GM19035 (cell line): Measurements from ENCODE around the gene CNBD2.
"Not testable (repeated sequence)": the region's sequence is repeated elsewhere in the genome, so short reads cannot be mapped to it uniquely, and the experiment has no call there.

Experiments
- ATAC-seq: cut with Tn5 transposase; IDR thresholded peaks from one replicate; pipeline ENCODE4 v1.9.1; 2021; ENCODE audit not compliant: unreplicated experiment

Gene CNBD2

DNA sequence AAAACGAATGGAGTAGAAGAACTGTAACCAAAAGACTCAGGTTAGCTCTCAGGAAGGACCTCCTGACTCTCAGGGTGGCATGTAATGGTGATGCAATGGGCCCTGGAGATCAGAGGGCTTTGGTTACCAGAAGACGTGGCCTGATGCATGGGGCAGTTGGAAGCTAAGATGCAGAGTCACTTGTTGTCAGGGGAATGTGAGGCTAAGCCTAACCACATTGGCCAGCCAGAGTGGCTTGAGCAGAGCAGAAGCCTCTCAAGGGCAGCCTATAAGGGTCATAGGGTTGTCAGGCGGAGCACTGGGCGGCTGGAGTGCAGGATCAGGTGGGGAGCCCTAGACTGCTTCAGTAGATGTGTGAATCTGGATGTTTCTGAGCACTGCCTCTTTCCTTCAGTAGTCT is 5.9 kb downstream of the CNBD2 start:
- ATAC-seq, result no peak

DNA sequence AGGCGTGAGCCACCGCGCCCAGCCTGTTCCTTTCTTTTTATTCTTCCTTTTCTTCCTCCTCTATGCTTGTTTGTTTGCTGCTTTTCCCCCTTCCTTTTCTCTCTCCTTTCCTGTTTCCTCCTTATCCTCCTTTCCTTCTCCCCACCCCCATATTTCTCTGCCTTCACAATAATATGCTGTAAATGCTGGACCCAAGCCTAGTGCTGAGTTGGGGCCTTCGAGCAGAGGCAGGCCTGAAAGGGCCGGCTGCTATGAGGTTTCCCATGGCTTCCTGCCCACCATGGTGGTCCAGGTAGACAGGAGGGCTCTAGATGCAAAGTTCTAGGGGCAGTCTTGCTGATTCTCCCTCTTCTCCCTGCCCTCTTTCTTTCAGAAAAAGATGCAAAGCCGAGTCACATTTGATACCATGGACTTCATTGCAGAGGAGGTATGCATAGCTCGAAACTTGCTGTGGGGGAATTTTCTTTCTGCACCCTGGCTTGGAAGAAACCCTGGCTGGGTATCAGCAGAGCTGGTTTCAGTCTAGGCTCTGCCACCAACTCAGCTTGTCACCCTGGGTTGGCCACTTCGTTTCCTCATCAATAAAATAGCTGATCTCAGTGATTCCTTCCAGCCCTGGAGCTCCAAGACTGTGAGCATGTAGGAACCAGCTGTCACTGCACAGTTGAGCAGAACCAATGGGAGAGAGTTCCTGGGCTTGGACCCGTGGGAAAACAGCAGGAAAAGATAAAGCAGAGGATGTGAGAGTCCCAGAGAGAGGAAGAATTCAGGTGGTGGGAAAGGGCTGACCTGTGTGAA is 7.4 kb downstream of the CNBD2 start:
- no peak for ATAC-seq

- ATAC-seq, result no peak
Observed at GRCh38 chr20:35978041-35978513, 9.7 kb downstream of the CNBD2 start.

DNA sequence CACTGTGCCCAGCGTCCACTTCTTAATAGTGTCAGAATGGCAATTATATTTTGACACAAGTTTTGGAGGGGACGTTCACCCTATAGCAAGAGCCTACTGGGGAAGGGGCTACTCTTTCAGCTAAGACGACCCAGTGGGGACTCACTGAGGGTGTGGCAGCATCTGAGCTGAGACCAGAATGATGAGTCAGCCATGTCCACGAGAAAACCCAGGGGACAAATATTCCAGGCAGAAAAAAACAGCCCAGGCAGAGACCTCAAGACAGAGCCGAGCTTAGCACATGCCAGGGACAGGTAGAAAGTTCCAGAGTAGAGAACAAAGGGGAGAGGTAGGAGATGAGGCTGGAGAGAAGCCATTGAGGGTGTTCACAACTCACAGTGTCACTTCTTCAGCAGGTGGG is 11.2 kb downstream of the CNBD2 start:
- no peak for ATAC-seq

- ATAC-seq, result no peak
Observed at GRCh38 chr20:35981969-35982368, 13.6 kb downstream of the CNBD2 start.

DNA sequence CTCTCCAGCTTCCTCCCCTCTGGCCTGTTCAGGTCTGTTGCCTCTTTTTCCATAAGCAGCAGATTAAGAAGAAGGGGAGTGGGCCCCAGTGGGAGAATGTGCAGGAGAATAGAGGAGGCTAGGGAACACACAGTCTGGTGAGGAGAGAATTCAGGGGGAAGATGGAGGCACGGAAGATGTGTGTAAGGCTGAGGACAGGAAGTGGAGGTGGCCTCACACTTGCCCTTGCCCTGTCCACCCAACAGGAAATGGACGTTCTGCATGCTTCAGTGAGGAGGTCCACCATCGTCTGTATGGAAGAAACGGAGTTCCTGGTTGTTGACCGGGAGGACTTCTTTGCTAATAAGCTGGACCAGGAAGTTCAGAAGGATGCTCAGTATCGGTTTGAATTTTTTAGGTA is 16.0 kb downstream of the CNBD2 start:
- ATAC-seq, result no peak

GRCh38 chr20:35985806-35986205 is 17.4 kb downstream of the CNBD2 start:
- ATAC-seq, result no peak

- no peak for ATAC-seq
Observed at GRCh38 chr20:35988910-35989463, 20.6 kb downstream of the CNBD2 start.

GRCh38 chr20:35991142-35991771 is 22.9 kb downstream of the CNBD2 start:
- no peak for ATAC-seq

GRCh38 chr20:35992713-35993335 is 24.4 kb downstream of the CNBD2 start:
- ATAC-seq, result no peak

GRCh38 chr20:35994994-35995453 is 26.6 kb downstream of the CNBD2 start:
- ATAC-seq, result no peak

DNA sequence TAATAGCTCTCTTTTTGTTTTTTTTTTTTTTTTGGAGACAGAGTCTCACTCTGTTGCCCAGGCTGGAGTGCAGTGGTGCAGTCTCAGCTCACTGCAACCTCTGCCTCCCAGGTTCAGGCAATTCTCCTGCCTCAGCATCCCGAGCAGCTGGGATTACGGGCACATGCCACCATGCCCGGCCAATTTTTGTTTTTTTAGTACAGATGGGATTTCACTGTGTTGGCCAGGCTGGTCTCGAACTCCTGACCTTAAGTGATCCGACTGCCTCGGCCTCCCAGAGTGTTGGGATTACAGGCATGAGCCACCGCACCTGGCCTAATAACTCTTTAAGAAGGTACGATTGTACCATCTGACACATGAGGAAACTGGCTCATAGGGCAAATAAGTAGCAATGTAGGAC is 28.1 kb downstream of the CNBD2 start:
- ATAC-seq, result not testable (repeated sequence)

- ATAC-seq, result not testable (repeated sequence)
Observed at GRCh38 chr20:36001331-36001730, 32.9 kb downstream of the CNBD2 start.

- ATAC-seq, result no peak
Observed at GRCh38 chr20:36002855-36003254, 34.5 kb downstream of the CNBD2 start.

GRCh38 chr20:36004045-36004444 is 35.7 kb downstream of the CNBD2 start:
- ATAC-seq, result no peak

GRCh38 chr20:36008461-36009035 is 40.2 kb downstream of the CNBD2 start:
- ATAC-seq, result no peak

DNA sequence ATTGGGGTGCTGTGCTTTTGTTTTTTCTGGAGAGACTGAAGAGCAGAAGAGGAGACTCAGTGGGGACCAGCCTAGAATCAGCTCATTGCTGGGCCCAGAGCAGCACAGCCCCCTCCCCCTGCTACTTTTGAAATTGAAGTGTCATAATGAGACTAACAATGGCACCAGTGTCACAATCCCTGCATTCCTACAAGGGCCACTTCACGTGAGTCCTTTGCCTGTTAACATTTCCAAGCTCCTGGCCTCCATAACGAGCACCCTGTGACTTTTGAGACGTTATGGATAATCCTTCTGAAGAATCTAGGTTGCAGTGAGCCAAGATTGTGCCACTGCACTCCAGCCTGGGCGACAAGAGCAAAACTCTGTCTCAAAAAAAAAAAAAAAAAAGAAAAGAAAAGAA is 41.7 kb downstream of the CNBD2 start:
- ATAC-seq, result no peak

DNA sequence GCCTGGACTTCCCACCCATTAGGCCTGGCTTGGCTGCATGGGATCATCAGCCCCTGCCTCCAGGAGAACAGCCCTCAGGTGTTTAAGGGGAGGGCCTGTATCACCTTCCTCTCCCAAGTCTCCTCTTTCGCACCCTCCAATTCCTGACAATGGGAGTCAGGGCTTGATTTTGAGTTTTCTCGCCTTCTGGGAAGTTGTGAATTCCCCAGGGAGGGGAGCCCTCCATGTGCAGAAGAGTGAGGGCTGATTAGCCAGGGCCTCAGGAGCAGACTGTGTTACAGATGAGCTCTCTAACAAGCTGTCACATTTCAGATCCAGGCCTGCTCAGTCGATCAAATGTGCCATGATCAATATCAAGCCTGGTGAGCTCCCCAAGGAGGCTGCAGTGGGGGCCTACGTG is 42.4 kb downstream of the CNBD2 start:
- no peak for ATAC-seq

- ATAC-seq, result no peak
Observed at GRCh38 chr20:36015806-36016403, 47.5 kb downstream of the CNBD2 start.

DNA sequence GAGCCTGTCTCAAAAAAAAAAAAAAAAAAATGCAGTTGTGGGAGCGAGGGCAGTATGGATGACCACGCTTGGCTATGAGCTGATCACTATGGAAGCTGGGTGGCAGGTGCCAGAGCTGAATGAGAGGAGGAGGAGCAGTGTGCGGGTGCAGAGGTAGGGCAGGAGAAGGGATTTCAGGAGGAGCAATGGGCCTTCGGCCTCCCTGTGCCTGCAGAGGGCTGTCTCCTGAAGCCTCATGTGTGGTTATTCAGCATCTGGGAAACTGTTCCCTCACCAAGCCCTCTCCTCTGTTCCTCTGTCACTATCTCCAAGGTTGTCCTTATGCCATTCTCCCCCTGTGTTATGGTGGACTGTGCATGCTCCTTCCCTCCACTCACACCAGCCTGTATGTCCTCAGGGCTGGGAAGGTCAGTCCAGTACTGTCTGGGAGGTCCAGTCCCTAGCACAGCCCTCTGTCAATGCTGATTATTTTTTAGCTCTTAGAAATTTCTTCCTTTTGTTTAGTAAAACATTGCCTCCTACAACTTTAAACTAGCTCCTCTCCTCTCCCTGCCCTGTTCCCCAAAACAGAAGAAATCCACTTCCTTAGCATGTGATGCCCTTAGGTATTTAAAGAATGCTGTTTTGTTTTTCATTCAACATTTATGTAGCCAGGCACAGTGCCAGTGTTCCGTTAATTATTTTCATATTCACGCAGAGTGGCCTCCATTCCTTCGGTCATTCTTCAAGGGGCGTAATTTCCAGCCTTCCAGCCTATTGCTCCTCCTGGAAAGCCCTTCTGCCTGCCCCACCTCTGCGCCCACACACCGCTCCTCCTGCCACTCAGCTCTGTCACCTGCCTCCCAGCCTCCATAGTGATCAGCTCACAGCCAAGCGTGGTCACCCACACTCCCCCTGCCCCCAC is 48.9 kb downstream of the CNBD2 start:
- ATAC-seq, result no peak
